ENCODE data around the gene PHACTR3.
"Not testable (repeated sequence)": the region's sequence is repeated elsewhere in the genome, so short reads cannot be mapped to it uniquely, and the experiment has no call there.

PHACTR3 gene

GRCh38 chr20:59890035-59890434, 285.7 kb downstream of the PHACTR3 start:
- H3K27ac ChIP-seq (ENCODE audit: low read depth, low read length); H3K9me3 ChIP-seq (ENCODE audit: insufficient read depth, low read depth, low read length); H3K9ac ChIP-seq (ENCODE audit: low read depth, low read length); H3K4me1 ChIP-seq (ENCODE audit: insufficient read depth, low read length); H3K36me3 ChIP-seq (ENCODE audit: insufficient read depth, low read length); H3K4me3 ChIP-seq (ENCODE audit: low read length): not testable (repeated sequence)
- 70% methylated on average over 2 of the region's 2 CpGs for WGBS
- peaks cover 17% of the 10 kb centered on the region; the same call in 1 of the 2 replicates for H3K27me3 ChIP-seq (ENCODE audit: insufficient read depth, low read length)

GRCh38 chr20:59891581-59891980, 287.2 kb downstream of the PHACTR3 start:
- Histone ChIP-seq H3K36me3 (ENCODE audit: insufficient read depth, low read length) (no peaks in the 10 kb centered on the region), H3K4me1 (ENCODE audit: insufficient read depth, low read length) (no peaks in the 10 kb centered on the region), H3K27ac (ENCODE audit: low read depth, low read length) (no peak overlapping the region), H3K9ac (ENCODE audit: low read depth, low read length) (no peak overlapping the region), H3K9me3 (ENCODE audit: insufficient read depth, low read depth, low read length) (no peaks in the 10 kb centered on the region), H3K4me3 (ENCODE audit: low read length) (no peak overlapping the region), H3K27me3 (ENCODE audit: insufficient read depth, low read length) (peaks cover 14% of the 10 kb centered on the region; the same call in 1 of the 2 replicates)
- WGBS = 83% methylated on average over 1 of the region's 1 CpG

GRCh38 chr20:59895908-59896307, 291.6 kb downstream of the PHACTR3 start:
- Histone ChIP-seq H3K27me3 (ENCODE audit: insufficient read depth, low read length) (peaks cover 20% of the 10 kb centered on the region; the same call in 1 of the 2 replicates), H3K9ac (ENCODE audit: low read depth, low read length) (no peak overlapping the region), H3K4me1 (ENCODE audit: insufficient read depth, low read length) (no peaks in the 10 kb centered on the region), H3K27ac (ENCODE audit: low read depth, low read length) (no peak overlapping the region), H3K9me3 (ENCODE audit: insufficient read depth, low read depth, low read length) (no peaks in the 10 kb centered on the region), H3K4me3 (ENCODE audit: low read length) (no peak overlapping the region), H3K36me3 (ENCODE audit: insufficient read depth, low read length) (no peaks in the 10 kb centered on the region)
- WGBS = no CpG with 5 or more reads among the region's 1 CpG
